DMS79 treated with DMSO at 0.1 percent for 48 hours (cell line): Measurements from ENCODE around the gene SLC6A11.

Experiments
- DNase-seq: peaks from one replicate; lab custom pipeline; 2025; lab: John Stamatoyannopoulos, UW

Gene SLC6A11

GRCh38 chr3:10930666-10931040, 114.6 kb downstream of the SLC6A11 start:
- DNase-seq = no peak

GRCh38 chr3:10932596-10932995, 116.6 kb downstream of the SLC6A11 start:
- DNase-seq = no peak

GRCh38 chr3:10933021-10933420, 117.0 kb downstream of the SLC6A11 start:
- no peak for DNase-seq

- no peak for DNase-seq
Observed at GRCh38 chr3:10933470-10933804, 117.4 kb downstream of the SLC6A11 start.

GRCh38 chr3:10933805-10934481, 117.9 kb downstream of the SLC6A11 start:
- no peak for DNase-seq

GRCh38 chr3:10935028-10935427, 119.0 kb downstream of the SLC6A11 start:
- DNase-seq = no peak

GRCh38 chr3:10935846-10936631, 120.0 kb downstream of the SLC6A11 start:
- DNase-seq = no peak

GRCh38 chr3:10936686-10937085, 120.7 kb downstream of the SLC6A11 start:
- DNase-seq = no peak

- no peak for DNase-seq
Observed at GRCh38 chr3:10937141-10937825, 121.3 kb downstream of the SLC6A11 start.

GRCh38 chr3:10939556-10939955, 123.5 kb downstream of the SLC6A11 start:
- DNase-seq = no peak

- DNase-seq = no peak
Observed at GRCh38 chr3:10940106-10940505, 124.1 kb downstream of the SLC6A11 start.

GRCh38 chr3:10941972-10942371, 125.9 kb downstream of the SLC6A11 start:
- DNase-seq = no peak

- DNase-seq = no peak
Observed at GRCh38 chr3:10942690-10943205, 126.7 kb downstream of the SLC6A11 start.

- DNase-seq = no peak
Observed at GRCh38 chr3:10944866-10945265, 128.8 kb downstream of the SLC6A11 start.

- DNase-seq = no peak
Observed at GRCh38 chr3:10945683-10946287, 129.8 kb downstream of the SLC6A11 start.

- no peak for DNase-seq
Observed at GRCh38 chr3:10946526-10946925, 130.5 kb downstream of the SLC6A11 start.

GRCh38 chr3:10948326-10948725, 132.3 kb downstream of the SLC6A11 start:
- no peak for DNase-seq

GRCh38 chr3:10949197-10949596, 133.2 kb downstream of the SLC6A11 start:
- no peak for DNase-seq

- peak; percentile 2 for DNase-seq
Observed at GRCh38 chr3:10950476-10951294, 134.7 kb downstream of the SLC6A11 start.

- DNase-seq = no peak
Observed at GRCh38 chr3:10951295-10951926, 135.4 kb downstream of the SLC6A11 start.

GRCh38 chr3:10952525-10952924, 136.5 kb downstream of the SLC6A11 start:
- DNase-seq = no peak
